IMR-90 (cell line): Measurements from ENCODE around the gene LGALS1. TPM values are rescaled to one million over a fixed set of nuclear protein-coding genes. Genes with fewer than 3 reads are reported as not detected.
A peak's percentile ranks its signal among the peaks of the same experiment; 100 is the strongest.

Experiments used
- ATAC-seq: fragments of 200-7000 bp; cut with Tn5 transposase; 2 replicates; pipeline ENCODE4 v1.9.1; 2020; ENCODE audit warnings: low read depth, mild to moderate bottlenecking, moderate library complexity
- BruUV-seq: library from RNA; stranded (reverse); fragments of 400-500 nt; replicated peaks from 2 replicates; lab custom pipeline; 2021; lab: Mats Ljungman, UMichigan
- CTCF ChIA-PET: fragments of 300-600 bp; formaldehyde crosslinking; extraction: SDS; loops from one replicate; lab custom pipeline; 2021; ENCODE audit warnings: antibody characterized with exemption; lab: Yijun Ruan, JAX
- POLR2A ChIA-PET: fragments of 300-600 bp; sonication (Branson Sonifier 250); formaldehyde crosslinking; loops from one replicate; lab custom pipeline; 2022; ENCODE audit warnings: antibody characterized with exemption; ENCODE audit not compliant: unreplicated experiment; lab: Charles Lee
- DNase-seq: peaks from one replicate; pipeline ENCODE4 v3.0.0; 2013
- H2AFZ ChIP-seq: replicated peaks from 2 replicates; pipeline ENCODE3; 2013; ENCODE audit warnings: low read length, mild to moderate bottlenecking; ENCODE audit not compliant: poor library complexity
- H2AK5ac ChIP-seq: 2 replicates; pipeline ENCODE4 v1.6.1; 2013; ENCODE audit warnings: low read depth, low read length, inconsistent platforms
- H2AK9ac ChIP-seq: replicated peaks from 2 replicates; pipeline ENCODE3; 2013; ENCODE audit warnings: mild to moderate bottlenecking, low read depth, low read length, moderate library complexity; ENCODE audit not compliant: poor library complexity
- H2BK120ac ChIP-seq: 2 replicates; pipeline ENCODE4 v1.6.1; 2013; ENCODE audit warnings: low read depth, low read length, inconsistent platforms
- H2BK15ac ChIP-seq: 3 replicates; pipeline ENCODE4 v1.6.1; 2013; ENCODE audit warnings: low read depth, low read length, inconsistent platforms
- H2BK20ac ChIP-seq: 2 replicates; pipeline ENCODE4 v1.6.1; 2013; ENCODE audit warnings: low read depth, mild to moderate bottlenecking, inconsistent platforms, low read length, moderate library complexity
- H2BK5ac ChIP-seq: 2 replicates; pipeline ENCODE4 v1.6.1; 2013; ENCODE audit warnings: mild to moderate bottlenecking, low read depth, low read length, inconsistent platforms; ENCODE audit not compliant: poor library complexity, severe bottlenecking
- H3K14ac ChIP-seq: replicated peaks from 2 replicates; pipeline ENCODE4 v1.6.1; 2013; ENCODE audit warnings: low read depth, low read length, inconsistent platforms
- H3K18ac ChIP-seq: 2 replicates; pipeline ENCODE4 v1.6.1; 2013; ENCODE audit warnings: low read depth, low read length, control low read depth
- H3K23ac ChIP-seq: 2 replicates; pipeline ENCODE4 v1.6.1; 2013; ENCODE audit warnings: low read depth, low read length, inconsistent platforms
- H3K27ac ChIP-seq: 2 replicates; pipeline ENCODE4 v1.5.1; 2013; ENCODE audit warnings: mild to moderate bottlenecking, control low read depth, low read length; ENCODE audit not compliant: insufficient read depth
- H3K27me3 ChIP-seq: 2 replicates; pipeline ENCODE4 v1.6.1; 2013; ENCODE audit warnings: low read length; ENCODE audit not compliant: control insufficient read depth, insufficient read depth
- H3K36me3 ChIP-seq: 2 replicates; pipeline ENCODE4 v1.6.1; 2013; ENCODE audit warnings: low read length, mixed read lengths; ENCODE audit not compliant: control insufficient read depth, insufficient read depth
- H3K4ac ChIP-seq: 2 replicates; pipeline ENCODE4 v1.6.1; 2013; ENCODE audit warnings: low read depth, low read length, inconsistent platforms
- H3K4me1 ChIP-seq: 2 replicates; pipeline ENCODE4 v1.6.1; 2013; ENCODE audit warnings: low read length, mixed read lengths; ENCODE audit not compliant: control insufficient read depth, insufficient read depth
- H3K4me2 ChIP-seq: 2 replicates; pipeline ENCODE4 v1.6.1; 2013; ENCODE audit warnings: low read depth, mild to moderate bottlenecking, control low read depth, low read length, moderate library complexity
- H3K4me3 ChIP-seq: 2 replicates; pipeline ENCODE4 v1.5.1; 2013; ENCODE audit warnings: low read depth, mild to moderate bottlenecking, control low read depth, low read length, moderate library complexity; ENCODE audit not compliant: insufficient read depth
- H3K56ac ChIP-seq: 2 replicates; pipeline ENCODE4 v1.6.1; 2013; ENCODE audit warnings: low read length, inconsistent platforms; ENCODE audit not compliant: insufficient read depth; ENCODE audit errors: extremely low read depth
- H3K79me1 ChIP-seq, 2 experiments: 2 replicates each; pipeline ENCODE4 v1.6.1; 2013; ENCODE audit warnings: low read length in 2 of 2, inconsistent platforms in 1 of 2, low read depth in 1 of 2
- H3K9ac ChIP-seq: 2 replicates; pipeline ENCODE4 v1.6.1; 2013; ENCODE audit warnings: low read depth, low read length, control low read depth
- H3K9me1 ChIP-seq: 2 replicates; pipeline ENCODE4 v1.6.1; 2013; ENCODE audit warnings: low read length, inconsistent platforms; ENCODE audit not compliant: insufficient read depth
- H3K9me3 ChIP-seq: 2 replicates; pipeline ENCODE4 v1.6.1; 2013; ENCODE audit warnings: low read length; ENCODE audit not compliant: control insufficient read depth, insufficient read depth
- H4K20me1 ChIP-seq: 2 replicates; pipeline ENCODE4 v1.6.1; 2013; ENCODE audit warnings: low read length, inconsistent platforms; ENCODE audit not compliant: insufficient read depth
- H4K5ac ChIP-seq: 2 replicates; pipeline ENCODE4 v1.6.1; 2013; ENCODE audit warnings: mild to moderate bottlenecking, low read depth, low read length, control low read depth
- H4K8ac ChIP-seq, 2 experiments: 2 replicates each; pipeline ENCODE4 v1.6.1; 2013; ENCODE audit warnings: low read depth in 2 of 2, low read length in 2 of 2, control low read depth in 1 of 2, inconsistent platforms in 1 of 2
- H4K91ac ChIP-seq: 2 replicates; pipeline ENCODE4 v1.6.1; 2013; ENCODE audit warnings: low read depth, low read length, inconsistent platforms; ENCODE audit not compliant: insufficient read depth
- BHLHE40 ChIP-seq: fragments of 150-350 bp; IDR thresholded peaks from 2 replicates; pipeline ENCODE4 v1.6.1; 2016; ENCODE audit warnings: mild to moderate bottlenecking, low read depth, low read length
- CHD1 ChIP-seq: IDR thresholded peaks from 2 replicates; pipeline ENCODE4 v1.6.1; 2012; ENCODE audit warnings: low read depth, low read length, improper control_type of control experiment
- FOS ChIP-seq: fragments of 150-350 bp; IDR thresholded peaks from 2 replicates; pipeline ENCODE4 v1.6.1; 2016; ENCODE audit warnings: low read depth, low read length
- MAFK ChIP-seq: IDR thresholded peaks from 2 replicates; pipeline ENCODE4 v1.6.1; 2012; ENCODE audit warnings: low read depth, low read length, improper control_type of control experiment
- MAZ ChIP-seq: IDR thresholded peaks from 2 replicates; pipeline ENCODE4 v1.6.1; 2012; ENCODE audit warnings: low read depth, mild to moderate bottlenecking, low read length, improper control_type of control experiment, moderate library complexity, borderline replicate concordance
- MXI1 ChIP-seq: IDR thresholded peaks from 2 replicates; pipeline ENCODE4 v1.6.1; 2012; ENCODE audit warnings: low read depth, mild to moderate bottlenecking, low read length, moderate library complexity, borderline replicate concordance
- NFE2L2 ChIP-seq: fragments of 150-350 bp; IDR thresholded peaks from 2 replicates; pipeline ENCODE4 v1.6.1; 2016; ENCODE audit warnings: low read depth, mild to moderate bottlenecking, low read length
- POLR2A ChIP-seq: IDR thresholded peaks from 2 replicates; pipeline ENCODE4 v1.6.1; 2012; ENCODE audit warnings: mild to moderate bottlenecking, low read depth, low read length
- RAD21 ChIP-seq: IDR thresholded peaks from 2 replicates; pipeline ENCODE4 v1.6.1; 2012; ENCODE audit warnings: low read length, improper control_type of control experiment
- SMC3 ChIP-seq: fragments of 150-350 bp; IDR thresholded peaks from 2 replicates; pipeline ENCODE4 v1.6.1; 2016; ENCODE audit warnings: low read depth, mild to moderate bottlenecking, antibody characterized with exemption, low read length, moderate library complexity
- WGBS, 2 experiments: methylation state at CpG; one replicate each; pipeline versions ENCODE4 v1.1.5 to v1.1.7; 2013; ENCODE audit warnings: missing lambda C conversion rate in 2 of 2; ENCODE audit not compliant: insufficient read length in 1 of 2; ENCODE audit errors: extremely low coverage in 2 of 2; 5-methylcytosine and 5-hydroxymethylcytosine counted together
- dilution Hi-C: fragments of 300-500 bp; cut with HindIII; formaldehyde crosslinking; loops from one replicate; pipeline ENCODE4 v1.14.3; 2018; ENCODE audit warnings: low sequenced_read_pairs; ENCODE audit not compliant: unreplicated experiment
- in situ Hi-C: fragments of 300-500 bp; cut with MboI; formaldehyde crosslinking; loops from 3 replicates; pipeline ENCODE4 v1.14.3; 2019; ENCODE audit warnings: low sequenced_read_pairs, inconsistent platforms, mixed read lengths
- intact Hi-C: fragments of 100-400 bp; cut with micrococcal nuclease; formaldehyde crosslinking; loops from 2 replicates; pipeline ENCODE4 v1.10.0; 2022
- polyA plus RNA-seq, 3 experiments: library from polyadenylated mRNA; depleted of rRNA; stranded (reverse); fragments of >200 nt; gene quantifications; 2 replicates each; pipeline ENCODE4 v1.2.3, GENCODE V29; 2012; ENCODE audit warnings: low replicate concordance in 1 of 3
- total RNA-seq: library from RNA; depleted of rRNA; stranded (reverse); fragments of >200 nt; gene quantifications from 2 replicates; pipeline ENCODE4 v1.2.3, GENCODE V29; 2012
- TF ChIP-seq, protein P1 (sequence below): fragments of 150-350 bp; IDR thresholded peaks from 2 replicates; pipeline ENCODE4 v1.6.1; 2017; ENCODE audit warnings: mild to moderate bottlenecking, antibody characterized with exemption, low read length, low read depth
- TF ChIP-seq, protein P2 (sequence below): conservative IDR thresholded peaks from 2 replicates; pipeline ENCODE4 v1.5.1; 2012; ENCODE audit warnings: mild to moderate bottlenecking, low read depth, low read length, improper control_type of control experiment

The LGALS1 gene
- total and polyA plus RNA-seq, 2 of the 4 experiments (the other 2 are of a cell fraction): 11,896 to 15,383 TPM

DNA sequence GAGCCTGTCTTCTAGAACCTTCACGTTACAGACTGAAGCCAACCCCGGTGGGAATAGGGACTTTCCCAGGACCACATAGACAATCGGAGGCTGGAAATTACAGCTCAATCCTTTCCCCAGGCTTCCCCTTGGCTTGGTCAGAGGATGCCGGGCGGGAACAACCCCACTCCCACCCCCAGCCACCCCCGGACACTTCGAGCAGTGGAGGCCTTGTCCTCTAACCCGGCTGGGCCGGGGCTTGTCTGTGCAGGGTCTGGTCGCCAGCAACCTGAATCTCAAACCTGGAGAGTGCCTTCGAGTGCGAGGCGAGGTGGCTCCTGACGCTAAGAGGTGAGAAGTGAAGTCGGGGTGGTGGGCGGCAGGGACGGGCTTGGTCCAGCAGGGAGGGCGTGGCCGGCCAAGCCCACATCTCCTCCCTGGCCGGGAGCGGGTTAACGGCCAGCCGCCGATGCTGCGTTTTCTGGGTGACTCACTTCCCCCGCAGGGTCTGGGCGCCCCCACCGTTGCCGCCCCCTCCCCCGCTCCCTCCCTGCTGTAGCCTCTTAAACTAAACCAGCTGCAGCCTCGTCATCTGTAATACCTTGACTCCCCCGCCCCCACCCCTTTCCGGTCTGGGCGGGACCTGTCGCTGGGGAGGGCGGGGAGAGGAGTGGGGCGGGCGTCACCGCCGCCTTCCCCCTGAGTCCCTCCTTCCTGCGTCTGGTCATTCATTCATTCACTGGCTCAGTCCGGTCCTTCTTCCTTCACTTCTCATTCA lies 1.5 kb downstream of the LGALS1 start:
- Histone ChIP-seq H3K4me1 (peaks cover 20% of the 10 kb centered on the region), H3K23ac (peak overlapping the region; percentile 98), H2AK9ac (peak overlapping the region; percentile 100), H2BK120ac (peak overlapping the region; percentile 58), H2BK5ac (peak overlapping the region; percentile 98), H4K5ac (peak overlapping the region; percentile 36), H4K8ac (peak overlapping the region; percentile 89 to 93), H3K4me2 (peak overlapping the region; percentile 97), H3K4ac (peak overlapping the region; percentile 99), H3K9ac (peak overlapping the region; percentile 97), H3K9me1 (no peaks in the 10 kb centered on the region; the same call in 1 of the 2 replicates), H3K27ac (peak overlapping the region; percentile 98), H4K20me1 (peaks cover 69% of the 10 kb centered on the region), H3K79me1 (peaks cover 12 to 61% of the 10 kb centered on the region in 2 experiments; a peak in 3 of 4 replicates), H2AK5ac (peak overlapping the region; percentile 99), H3K9me3 (no peaks in the 10 kb centered on the region), H2BK15ac (peak overlapping the region; percentile 7; the same call in 1 of the 3 replicates), H2BK20ac (0 out of 2 replicates have a peak overlapping the region, but pooled peaks have one; percentile 24), H2AFZ (peak overlapping the region; percentile 81), H3K14ac (peak overlapping the region; percentile 100), H3K36me3 (peaks cover 28% of the 10 kb centered on the region), H3K4me3 (peak overlapping the region; percentile 92), H3K18ac (peak overlapping the region; percentile 67), H3K27me3 (no peaks in the 10 kb centered on the region), H3K56ac (peak overlapping the region; percentile 100), H4K91ac (peak overlapping the region; percentile 98)
- intact Hi-C loops: loop anchor here (5.0 kb wide), 1 partner anchor 130 kb away; no protein-coding TSS in a partner anchor
- CTCF ChIA-PET: no interaction called here
- POLR2A ChIA-PET: interaction anchor here (0.6 to 2.8 kb wide), 4 partner anchors 18 to 166 kb away, joined by 4 to 14 read pairs (median 6); partner anchors contain the start of genes GGA1, PDXP and SH3BP1
- in situ Hi-C loops: no loop called here
- WGBS, 2 experiments: 0% methylated on average over 1 of the region's 42 CpGs; no CpG with 5 or more reads in 1 of the 2 experiments
- no TSS peak for BruUV-seq
- no peak for TF ChIP-seq RAD21
- peak; percentile 90 for TF ChIP-seq POLR2A
- TF ChIP-seq FOS: peak; percentile 86
- TF ChIP-seq CHD1: 0 out of 2 replicates have a peak, but pooled peaks have one; percentile 12
- peak; percentile 97 for TF ChIP-seq MAZ
- TF ChIP-seq, protein P1, sequence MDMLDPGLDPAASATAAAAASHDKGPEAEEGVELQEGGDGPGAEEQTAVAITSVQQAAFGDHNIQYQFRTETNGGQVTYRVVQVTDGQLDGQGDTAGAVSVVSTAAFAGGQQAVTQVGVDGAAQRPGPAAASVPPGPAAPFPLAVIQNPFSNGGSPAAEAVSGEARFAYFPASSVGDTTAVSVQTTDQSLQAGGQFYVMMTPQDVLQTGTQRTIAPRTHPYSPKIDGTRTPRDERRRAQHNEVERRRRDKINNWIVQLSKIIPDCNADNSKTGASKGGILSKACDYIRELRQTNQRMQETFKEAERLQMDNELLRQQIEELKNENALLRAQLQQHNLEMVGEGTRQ: no peak
- 0 out of 2 replicates have a peak, but pooled peaks have one; percentile 8 for TF ChIP-seq SMC3
- TF ChIP-seq BHLHE40: 0 out of 2 replicates have a peak, but pooled peaks have one; percentile 25
- TF ChIP-seq MAFK: peak; percentile 26; the same call in 1 of the 2 replicates
- no peak for TF ChIP-seq NFE2L2
- TF ChIP-seq, protein P2, sequence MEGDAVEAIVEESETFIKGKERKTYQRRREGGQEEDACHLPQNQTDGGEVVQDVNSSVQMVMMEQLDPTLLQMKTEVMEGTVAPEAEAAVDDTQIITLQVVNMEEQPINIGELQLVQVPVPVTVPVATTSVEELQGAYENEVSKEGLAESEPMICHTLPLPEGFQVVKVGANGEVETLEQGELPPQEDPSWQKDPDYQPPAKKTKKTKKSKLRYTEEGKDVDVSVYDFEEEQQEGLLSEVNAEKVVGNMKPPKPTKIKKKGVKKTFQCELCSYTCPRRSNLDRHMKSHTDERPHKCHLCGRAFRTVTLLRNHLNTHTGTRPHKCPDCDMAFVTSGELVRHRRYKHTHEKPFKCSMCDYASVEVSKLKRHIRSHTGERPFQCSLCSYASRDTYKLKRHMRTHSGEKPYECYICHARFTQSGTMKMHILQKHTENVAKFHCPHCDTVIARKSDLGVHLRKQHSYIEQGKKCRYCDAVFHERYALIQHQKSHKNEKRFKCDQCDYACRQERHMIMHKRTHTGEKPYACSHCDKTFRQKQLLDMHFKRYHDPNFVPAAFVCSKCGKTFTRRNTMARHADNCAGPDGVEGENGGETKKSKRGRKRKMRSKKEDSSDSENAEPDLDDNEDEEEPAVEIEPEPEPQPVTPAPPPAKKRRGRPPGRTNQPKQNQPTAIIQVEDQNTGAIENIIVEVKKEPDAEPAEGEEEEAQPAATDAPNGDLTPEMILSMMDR: no peak
- peak; percentile 56; the same call in 1 of the 2 replicates for TF ChIP-seq MXI1
- peak; percentile 98 for DNase-seq
- dilution Hi-C loops: no loop called here
- ATAC-seq: peak; percentile 56
